Erythroblast (primary cell): ENCODE results near the gene STEAP3.

Experiments used
- GATA1 ChIP-seq: IDR thresholded peaks from 2 replicates; pipeline ENCODE4 v1.6.1; 2011; ENCODE audit warnings: low read depth, mild to moderate bottlenecking, control low read depth, low read length, moderate library complexity
- POLR2A ChIP-seq: IDR thresholded peaks from 2 replicates; pipeline ENCODE4 v1.6.1; 2011; ENCODE audit warnings: mild to moderate bottlenecking, low read length

DNA sequence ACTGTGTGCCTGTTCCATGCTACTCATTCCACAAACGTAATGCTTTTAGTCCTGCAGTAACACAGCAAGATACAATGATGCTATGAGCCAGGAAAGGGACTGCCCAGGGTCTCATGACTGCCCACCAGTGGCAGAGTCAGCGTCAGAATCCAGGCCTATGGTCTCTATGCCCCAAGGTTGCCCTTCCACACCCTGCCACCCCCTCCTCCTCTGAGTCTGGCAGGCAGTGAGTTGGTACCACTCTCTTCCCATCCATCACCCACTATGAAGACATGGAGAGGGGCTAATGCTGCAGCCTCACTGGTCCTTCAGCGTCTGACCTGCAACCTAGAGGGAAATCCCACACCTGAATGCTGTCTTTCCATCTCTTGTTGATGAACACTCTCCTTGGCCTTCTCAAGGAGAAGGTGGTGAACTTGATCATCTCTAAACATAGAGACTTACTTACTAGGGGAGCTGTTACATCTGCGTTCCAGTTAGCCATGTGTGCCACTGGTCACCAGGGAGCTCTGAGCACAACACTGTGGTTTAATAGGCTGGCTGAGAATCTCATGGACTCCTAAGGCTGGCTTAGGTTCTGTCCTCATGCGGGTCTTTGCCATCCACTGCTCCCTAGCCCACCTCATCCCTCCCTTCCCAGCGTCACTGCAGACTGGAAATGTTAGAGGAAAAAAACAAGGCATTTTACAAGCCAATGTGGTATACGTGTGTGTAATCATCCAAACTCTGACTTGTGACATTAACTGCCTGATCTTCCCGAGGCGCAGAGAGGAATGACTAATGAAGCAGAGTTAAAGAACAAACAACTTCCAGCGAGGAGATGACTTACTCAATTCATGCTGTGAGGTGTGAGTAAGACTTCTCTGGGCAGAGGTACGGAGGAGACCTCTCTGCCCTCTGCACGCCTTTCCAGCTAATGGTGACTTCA is 28.8 kb downstream of the STEAP3 start:
- no peak for TF ChIP-seq POLR2A
- no peak for TF ChIP-seq GATA1
